Measurements from ENCODE around the gene RNF217.

DNA sequence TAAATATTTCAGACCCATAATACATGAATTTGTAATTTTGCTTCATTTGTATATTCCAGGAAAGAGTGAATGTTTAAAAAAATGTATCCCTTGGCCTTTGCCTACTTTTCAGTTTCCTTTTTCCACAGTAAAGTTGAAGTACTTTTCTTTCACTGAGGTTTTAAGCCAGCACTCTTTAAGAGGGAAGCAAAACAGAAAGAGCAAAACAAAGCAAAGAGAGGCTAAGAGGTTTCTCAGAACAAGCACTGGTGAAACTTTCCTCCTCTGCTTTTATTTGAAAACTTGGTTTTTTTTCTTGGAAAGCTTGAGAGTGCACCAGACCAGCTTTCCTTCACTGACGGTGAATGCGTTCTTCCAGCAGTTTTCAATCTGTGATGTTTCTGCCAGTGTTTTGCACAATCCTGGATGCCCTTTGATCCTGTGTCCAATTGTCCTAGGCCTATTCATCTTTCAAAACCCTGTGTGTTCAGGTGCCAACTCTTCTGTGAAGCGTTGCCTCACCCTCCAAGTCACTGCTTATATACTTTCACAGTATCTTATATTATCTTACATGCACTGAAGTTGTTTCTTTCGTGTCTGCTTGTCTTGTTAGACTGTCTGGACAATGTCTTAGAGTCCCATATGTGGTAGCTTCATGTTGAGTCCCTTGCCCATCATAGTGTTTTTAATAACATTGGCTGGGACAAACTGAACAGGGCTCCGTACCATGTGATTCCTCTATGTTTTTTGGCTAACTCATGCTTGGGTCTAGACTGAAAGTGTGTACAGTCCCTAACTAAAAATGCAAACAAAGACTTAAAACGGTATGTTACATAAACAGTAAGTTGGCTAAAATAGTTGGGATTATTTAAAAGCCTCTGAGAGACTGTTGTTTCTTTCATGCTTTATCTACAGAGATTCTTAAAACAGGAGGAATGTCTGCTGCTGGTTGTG lies 1.9 kb downstream of the RNF217 start:
- TF ChIP-seq, protein P1, sequence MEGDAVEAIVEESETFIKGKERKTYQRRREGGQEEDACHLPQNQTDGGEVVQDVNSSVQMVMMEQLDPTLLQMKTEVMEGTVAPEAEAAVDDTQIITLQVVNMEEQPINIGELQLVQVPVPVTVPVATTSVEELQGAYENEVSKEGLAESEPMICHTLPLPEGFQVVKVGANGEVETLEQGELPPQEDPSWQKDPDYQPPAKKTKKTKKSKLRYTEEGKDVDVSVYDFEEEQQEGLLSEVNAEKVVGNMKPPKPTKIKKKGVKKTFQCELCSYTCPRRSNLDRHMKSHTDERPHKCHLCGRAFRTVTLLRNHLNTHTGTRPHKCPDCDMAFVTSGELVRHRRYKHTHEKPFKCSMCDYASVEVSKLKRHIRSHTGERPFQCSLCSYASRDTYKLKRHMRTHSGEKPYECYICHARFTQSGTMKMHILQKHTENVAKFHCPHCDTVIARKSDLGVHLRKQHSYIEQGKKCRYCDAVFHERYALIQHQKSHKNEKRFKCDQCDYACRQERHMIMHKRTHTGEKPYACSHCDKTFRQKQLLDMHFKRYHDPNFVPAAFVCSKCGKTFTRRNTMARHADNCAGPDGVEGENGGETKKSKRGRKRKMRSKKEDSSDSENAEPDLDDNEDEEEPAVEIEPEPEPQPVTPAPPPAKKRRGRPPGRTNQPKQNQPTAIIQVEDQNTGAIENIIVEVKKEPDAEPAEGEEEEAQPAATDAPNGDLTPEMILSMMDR (IDR thresholded peaks at IDR 0.05), result no peak
- TF ChIP-seq TCF7L2 (IDR thresholded peaks at IDR 0.05; ENCODE audit: low read depth, low read length), result peak; percentile 82
